Keratinocyte (primary cell): Measurements from ENCODE around the gene NEUROD1. TPM values are rescaled to one million over a fixed set of nuclear protein-coding genes. Genes with fewer than 3 reads are reported as not detected.

Experiments used
- DNase-seq: peaks from one replicate; pipeline ENCODE4 v3.0.0-alpha.2; 2011; ENCODE audit warnings: low read depth, missing footprints, low spot score
- FAIRE-seq: peaks from 2 replicates; lab custom pipeline; 2011; peaks lifted over from hg19 to GRCh38; lab: Jason Lieb, UNC
- H2AFZ ChIP-seq: 2 replicates; pipeline ENCODE4 v1.6.0; 2012; ENCODE audit warnings: low read length, control low read depth, inconsistent platforms; ENCODE audit not compliant: control insufficient read depth
- H3K27ac ChIP-seq: 2 replicates; pipeline ENCODE4 v1.5.1; 2011; ENCODE audit warnings: low read length; ENCODE audit not compliant: control insufficient read depth, insufficient read depth
- H3K27me3 ChIP-seq: 3 replicates; pipeline ENCODE4 v1.6.0; 2011; ENCODE audit warnings: low read length; ENCODE audit not compliant: control insufficient read depth, insufficient read depth; ENCODE audit errors: extremely low read depth
- H3K36me3 ChIP-seq, 2 experiments: 2 replicates in 1 of 2; 3 replicates in 1 of 2; pipeline ENCODE4 v1.5.1; 2011; ENCODE audit warnings: low read length in 2 of 2, mild to moderate bottlenecking in 1 of 2; ENCODE audit not compliant: control insufficient read depth in 2 of 2, insufficient read depth in 2 of 2; ENCODE audit errors: extremely low read depth in 1 of 2
- H3K4me1 ChIP-seq: 3 replicates; pipeline ENCODE4 v1.5.1; 2011; ENCODE audit warnings: low read length; ENCODE audit not compliant: control insufficient read depth, insufficient read depth; ENCODE audit errors: extremely low read depth
- H3K4me2 ChIP-seq: 3 replicates; pipeline ENCODE4 v1.6.0; 2011; ENCODE audit warnings: low read depth, low read length; ENCODE audit not compliant: control insufficient read depth, insufficient read depth; ENCODE audit errors: extremely low read depth
- H3K4me3 ChIP-seq, 3 experiments: fragments of 200-600 bp in 1 of 3; sonication (generic) in 1 of 3; 2 replicates in 2 of 3; 3 replicates in 1 of 3; pipeline ENCODE4 v1.5.1; 2011 to 2016; ENCODE audit warnings: low read length in 3 of 3, mild to moderate bottlenecking in 3 of 3, control low read depth in 2 of 3, inconsistent platforms in 1 of 3, low read depth in 1 of 3, mixed read lengths in 1 of 3, mixed run types in 1 of 3, moderate library complexity in 1 of 3; ENCODE audit not compliant: control insufficient read depth in 2 of 3, insufficient read depth in 2 of 3; ENCODE audit errors: extremely low read depth in 1 of 3
- H3K79me2 ChIP-seq: 2 replicates; pipeline ENCODE4 v1.6.0; 2012; ENCODE audit warnings: low read length; ENCODE audit not compliant: control insufficient read depth, insufficient read depth
- H3K9ac ChIP-seq: 3 replicates; pipeline ENCODE4 v1.6.0; 2011; ENCODE audit warnings: low read length; ENCODE audit not compliant: control insufficient read depth, insufficient read depth; ENCODE audit errors: extremely low read depth
- H3K9me1 ChIP-seq: 3 replicates; pipeline ENCODE4 v1.6.0; 2011; ENCODE audit warnings: low read length; ENCODE audit not compliant: control insufficient read depth, insufficient read depth; ENCODE audit errors: extremely low read depth
- H3K9me3 ChIP-seq: 2 replicates; pipeline ENCODE4 v1.5.1; 2012; ENCODE audit warnings: low read depth, low read length; ENCODE audit not compliant: control insufficient read depth
- H4K20me1 ChIP-seq: 3 replicates; pipeline ENCODE4 v1.6.0; 2011; ENCODE audit warnings: low read length; ENCODE audit not compliant: control insufficient read depth, insufficient read depth; ENCODE audit errors: extremely low read depth
- CTCF ChIP-seq, 3 experiments: IDR thresholded peaks in 1 of 3; conservative IDR thresholded peaks in 1 of 3; optimal IDR thresholded peaks in 1 of 3; 2 replicates in 2 of 3; 3 replicates in 1 of 3; pipeline versions ENCODE3 to v1.5.1; 2011; ENCODE audit warnings: low read length in 3 of 3, mild to moderate bottlenecking in 3 of 3, moderate library complexity in 2 of 3, control low read depth in 1 of 3, inconsistent platforms in 1 of 3; ENCODE audit not compliant: insufficient read depth in 2 of 3; ENCODE audit errors: extremely low read depth in 1 of 3
- EZH2 ChIP-seq: IDR thresholded peaks from one replicate; pipeline ENCODE4 v1.6.1; 2012; ENCODE audit warnings: inconsistent platforms, mild to moderate bottlenecking, low read length, moderate library complexity
- dilution Hi-C: fragments of 300-500 bp; cut with MboI; formaldehyde crosslinking; loops from one replicate; pipeline ENCODE4 v1.7.0; 2020; ENCODE audit warnings: low sequenced_read_pairs; ENCODE audit not compliant: extremely low pct_ligation_motif_present
- polyA plus RNA-seq, 5 experiments: library from polyadenylated mRNA; depleted of rRNA in 3 of 5; stranded (reverse) in 3 of 5; stranded (forward) in 1 of 5; unstranded in 1 of 5; fragments of >200 nt; gene quantifications; 1 replicate in 1 of 5; 2 replicates in 3 of 5; 3 replicates in 1 of 5; pipeline versions ENCODE4 v1.2.1 to v1.2.3, GENCODE V29; 2011 to 2012; ENCODE audit warnings: missing spikeins in 2 of 5, low read depth in 1 of 5, low replicate concordance in 1 of 5

NEUROD1 gene
- polyA plus RNA-seq, 1 donor (not counting 4 experiments of a cell fraction or from before 2014, with no cell fraction given): not detected

DNA sequence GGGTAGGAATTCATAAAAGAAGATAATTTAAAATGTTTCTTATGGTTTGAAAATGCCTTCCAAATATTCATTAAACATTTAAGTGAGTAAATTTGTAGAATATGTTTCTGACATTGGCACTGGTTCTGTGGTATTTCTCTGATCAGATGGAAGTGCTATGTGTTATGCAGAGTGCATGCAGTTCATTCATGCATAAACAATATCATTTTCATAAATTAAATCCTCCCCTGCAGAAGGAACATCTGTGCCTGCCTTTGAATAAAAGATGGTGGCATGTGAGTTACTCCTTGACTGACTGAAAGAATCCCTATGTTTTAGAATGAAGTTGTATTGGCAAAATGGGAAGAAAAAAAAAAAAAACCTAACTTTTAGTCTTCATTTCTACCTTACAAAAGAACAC, 5.9 kb downstream of the NEUROD1 start:
- Histone ChIP-seq H3K9ac (no peak overlapping the region), H3K79me2 (no peaks in the 10 kb centered on the region), H3K4me3 (no peak overlapping the region), H3K4me1 (no peaks in the 10 kb centered on the region), H2AFZ (no peak overlapping the region), H4K20me1 (no peaks in the 10 kb centered on the region), H3K36me3 (no peaks in the 10 kb centered on the region), H3K4me2 (no peak overlapping the region), H3K9me3 (no peaks in the 10 kb centered on the region), H3K9me1 (no peaks in the 10 kb centered on the region), H3K27me3 (peaks cover 24% of the 10 kb centered on the region), H3K27ac (no peak overlapping the region)
- TF ChIP-seq CTCF (optimal IDR thresholded peaks at IDR 0.05 in 1 of 3, IDR thresholded peaks at IDR 0.05 in 1 of 3, conservative IDR thresholded peaks at IDR 0.05 in 1 of 3; ENCODE audit: extremely low read depth in 1 of 3, insufficient read depth in 2 of 3, low read length in 3 of 3) (no peak), EZH2 (no peak)
- DNase-seq (no peak), FAIRE-seq (no peak)
- dilution Hi-C loops: no loop called here

- DNase-seq (no peak), FAIRE-seq (no peak)
- TF ChIP-seq EZH2: no peak
- no peak for TF ChIP-seq CTCF (optimal IDR thresholded peaks at IDR 0.05 in 1 of 3, IDR thresholded peaks at IDR 0.05 in 1 of 3, conservative IDR thresholded peaks at IDR 0.05 in 1 of 3; ENCODE audit: extremely low read depth in 1 of 3, insufficient read depth in 2 of 3, low read length in 3 of 3)
- no peaks in the 10 kb centered on the region for H3K9me1 ChIP-seq
- no peaks in the 10 kb centered on the region for H4K20me1 ChIP-seq
- peaks cover 12% of the 10 kb centered on the region for H3K27me3 ChIP-seq
- H2AFZ ChIP-seq: no peak overlapping the region
- no peak overlapping the region for H3K9ac ChIP-seq
- H3K4me3 ChIP-seq: no peak overlapping the region
- H3K79me2 ChIP-seq: no peaks in the 10 kb centered on the region
- dilution Hi-C loops: no loop called here
- no peak overlapping the region for H3K27ac ChIP-seq
- no peak overlapping the region for H3K4me2 ChIP-seq
- H3K36me3 ChIP-seq: no peaks in the 10 kb centered on the region
- H3K9me3 ChIP-seq: no peaks in the 10 kb centered on the region
- H3K4me1 ChIP-seq: no peaks in the 10 kb centered on the region
Measured at GRCh38 chr2:181673173-181673572, 7.1 kb downstream of the NEUROD1 start.
